A549 (cell line): ENCODE measurements around the gene PPP2R5C. TPM values are rescaled to one million over a fixed set of nuclear protein-coding genes. Genes with fewer than 3 reads are reported as not detected.

ENCODE experiments used
- ATAC-seq, 2 experiments: fragments of 200-7000 bp in 1 of 2; fragments of >200 bp in 1 of 2; cut with Nextera tagmentation in 1 of 2; cut with Tn5 transposase in 1 of 2; 3 replicates each; pipeline versions ENCODE4 v1.8.0 to v1.9.1; 2018 to 2020; ENCODE audit warnings: mild to moderate bottlenecking in 1 of 2, moderate library complexity in 1 of 2
- CTCF ChIA-PET: fragments of 300-600 bp; sonication (Branson Sonifier 250); formaldehyde crosslinking; extraction: SDS; loops from one replicate; lab custom pipeline; 2021; ENCODE audit warnings: antibody characterized with exemption, inconsistent platforms; lab: Yijun Ruan, JAX
- POLR2A ChIA-PET: fragments of 350-600 bp; formaldehyde crosslinking; extraction: SDS; loops from one replicate; lab custom pipeline; 2021; ENCODE audit warnings: antibody characterized with exemption, inconsistent platforms; lab: Yijun Ruan, JAX
- DNase-seq, 2 experiments: peaks; one replicate each; pipeline versions ENCODE4 v3.0.0 to v3.0.0-alpha.2; 2011 to 2016; ENCODE audit warnings: low read depth in 1 of 2, low spot score in 1 of 2
- FAIRE-seq: peaks from 2 replicates; lab custom pipeline; 2011; peaks lifted over from hg19 to GRCh38; lab: Jason Lieb, UNC
- H3K27ac ChIP-seq, 2 experiments: fragments of >200 bp; sonication (Bioruptor Twin); formaldehyde crosslinking; 3 replicates each; pipeline ENCODE4 v1.5.1; 2016 to 2017
- H3K4me1 ChIP-seq: fragments of >200 bp; sonication (Bioruptor Twin); formaldehyde crosslinking; 3 replicates; pipeline ENCODE4 v1.6.1; 2016
- H3K4me2 ChIP-seq: fragments of >200 bp; sonication (Bioruptor Twin); formaldehyde crosslinking; 3 replicates; pipeline ENCODE4 v1.6.1; 2016
- H3K4me3 ChIP-seq: fragments of >200 bp; sonication (Bioruptor Twin); formaldehyde crosslinking; 3 replicates; pipeline ENCODE4 v1.5.1; 2016
- H3K9me3 ChIP-seq: fragments of >200 bp; sonication (Bioruptor Twin); formaldehyde crosslinking; 3 replicates; pipeline ENCODE4 v1.6.1; 2016
- ATOH8 ChIP-seq: fragments of 250-450 bp; sonication (Bioruptor Pico); IDR thresholded peaks from 2 replicates; pipeline ENCODE4 v1.5.0; 2020; ENCODE audit warnings: low read depth, mild to moderate bottlenecking, moderate library complexity
- BCL3 ChIP-seq: fragments of >200 bp; sonication (Bioruptor Twin); formaldehyde crosslinking; IDR thresholded peaks from 3 replicates; pipeline ENCODE4 v1.6.1; 2016
- CEBPB ChIP-seq, 2 experiments: fragments of >200 bp in 1 of 2; sonication (Bioruptor Twin) in 1 of 2; formaldehyde crosslinking in 1 of 2; IDR thresholded peaks; 2 replicates each; pipeline ENCODE4 v1.6.1; 2012 to 2016
- E2F6 ChIP-seq: IDR thresholded peaks from 2 replicates; pipeline ENCODE4 v1.6.1; 2012; ENCODE audit warnings: low read depth, borderline replicate concordance
- ESRRA ChIP-seq: fragments of 150-350 bp; IDR thresholded peaks from 2 replicates; pipeline ENCODE4 v1.6.1; 2014; ENCODE audit warnings: mild to moderate bottlenecking, low read length, borderline replicate concordance
- FOXS1 ChIP-seq: fragments of 250-450 bp; sonication (Bioruptor Pico); IDR thresholded peaks from 2 replicates; pipeline ENCODE4 v1.5.0; 2020; ENCODE audit warnings: mild to moderate bottlenecking, moderate library complexity
- HDAC2 ChIP-seq: fragments of 200-600 bp; sonication (generic); IDR thresholded peaks from 2 replicates; pipeline ENCODE4 v1.6.1; 2016
- HOXB5 ChIP-seq: fragments of 250-450 bp; sonication (Bioruptor Pico); IDR thresholded peaks from 2 replicates; pipeline ENCODE4 v1.5.0; 2020; ENCODE audit warnings: mild to moderate bottlenecking, moderate library complexity
- JUN ChIP-seq, 2 experiments: fragments of >200 bp; sonication (Bioruptor Twin); formaldehyde crosslinking; IDR thresholded peaks; 2 replicates in 1 of 2; 3 replicates in 1 of 2; pipeline ENCODE4 v1.6.1; 2016 to 2017
- JUNB ChIP-seq: fragments of >200 bp; sonication (Bioruptor Twin); formaldehyde crosslinking; IDR thresholded peaks from 2 replicates; pipeline ENCODE4 v1.6.1; 2016
- MAFK ChIP-seq: fragments of 450-650 bp; IDR thresholded peaks from 2 replicates; pipeline ENCODE4 v1.6.1; 2014; ENCODE audit not compliant: partially characterized antibody
- NFE2L2 ChIP-seq: fragments of 150-350 bp; conservative IDR thresholded peaks from 2 replicates; pipeline ENCODE4 v1.6.1; 2014; ENCODE audit warnings: low read length
- PHF8 ChIP-seq: fragments of 200-600 bp; sonication (generic); IDR thresholded peaks from 2 replicates; pipeline ENCODE4 v1.6.1; 2016; ENCODE audit warnings: low read depth, mild to moderate bottlenecking, antibody characterized with exemption, moderate library complexity, borderline replicate concordance
- RARB ChIP-seq: fragments of 250-450 bp; sonication (Bioruptor Pico); IDR thresholded peaks from 2 replicates; pipeline ENCODE4 v1.8.0; 2021; ENCODE audit warnings: mild to moderate bottlenecking, moderate library complexity
- ZNF302 ChIP-seq: fragments of 250-450 bp; sonication (Bioruptor Pico); IDR thresholded peaks from 2 replicates; pipeline ENCODE4 v1.9.0; 2021; ENCODE audit warnings: inconsistent platforms, mild to moderate bottlenecking, moderate library complexity
- ZSCAN20 ChIP-seq: fragments of 250-450 bp; sonication (Bioruptor Pico); IDR thresholded peaks from 2 replicates; pipeline ENCODE4 v1.8.0; 2022; ENCODE audit warnings: mild to moderate bottlenecking, moderate library complexity
- WGBS: methylation state at CpG from one replicate; pipeline ENCODE4 v1.1.6; 2017; ENCODE audit errors: missing lambda C conversion rate; 5-methylcytosine and 5-hydroxymethylcytosine counted together
- polyA plus RNA-seq, 4 experiments: library from polyadenylated mRNA; depleted of rRNA in 3 of 4; stranded (reverse); fragments of >200 nt; fragmentation: RNase III in 1 of 4; extraction: RNeasy Plus Mini Kit Qiagen cat#74134 plus additional on column Dnase treatment in 1 of 4; gene quantifications; 2 replicates in 3 of 4; 3 replicates in 1 of 4; pipeline ENCODE4 v1.2.3, GENCODE V29; 2011 to 2017
- TF ChIP-seq, protein P1 (sequence below): fragments of 450-650 bp; IDR thresholded peaks from 2 replicates; pipeline ENCODE4 v1.6.1; 2014; ENCODE audit warnings: antibody characterized with exemption
- TF ChIP-seq, protein P2 (sequence below): fragments of >200 bp; sonication (Bioruptor Twin); formaldehyde crosslinking; IDR thresholded peaks from 3 replicates; pipeline ENCODE4 v1.5.1; 2016

The PPP2R5C gene
- polyA plus RNA-seq, 2 of the 4 experiments (the other 2 are of a cell fraction): 74.8 to 150 TPM

GRCh38 chr14:101965770-101966722, 204.5 kb downstream of the PPP2R5C start:
- ATAC-seq (peak in 1 of 2 experiments; percentile 1; a peak in 1 of 6 replicates), FAIRE-seq (no peak), DNase-seq (peak in 1 of 2 experiments; percentile 47)
- Histone ChIP-seq H3K4me3 (peak overlapping the region; percentile 91), H3K27ac (peak overlapping the region; percentile 94 to 99), H3K4me1 (peaks cover 65% of the 10 kb centered on the region), H3K9me3 (no peaks in the 10 kb centered on the region), H3K4me2 (peak overlapping the region; percentile 96)
- ChIA-PET POLR2A (interaction anchor here (0.5 to 1.0 kb wide), 4 partner anchors 9 to 351 kb away, joined by 3 read pairs; no protein-coding TSS in a partner anchor), CTCF (interaction anchor here (0.6 to 0.9 kb wide), 5 partner anchors 12 to 195 kb away, joined by 3 to 4 read pairs (median 3); no protein-coding TSS in a partner anchor)
- 2% methylated on average over 5 of the region's 5 CpGs for WGBS
- TF ChIP-seq MAFK (peak; percentile 85), ESRRA (no peak), BCL3 (no peak), CEBPB (IDR thresholded peaks at IDR 0.05) (no peak), JUNB (no peak)

DNA sequence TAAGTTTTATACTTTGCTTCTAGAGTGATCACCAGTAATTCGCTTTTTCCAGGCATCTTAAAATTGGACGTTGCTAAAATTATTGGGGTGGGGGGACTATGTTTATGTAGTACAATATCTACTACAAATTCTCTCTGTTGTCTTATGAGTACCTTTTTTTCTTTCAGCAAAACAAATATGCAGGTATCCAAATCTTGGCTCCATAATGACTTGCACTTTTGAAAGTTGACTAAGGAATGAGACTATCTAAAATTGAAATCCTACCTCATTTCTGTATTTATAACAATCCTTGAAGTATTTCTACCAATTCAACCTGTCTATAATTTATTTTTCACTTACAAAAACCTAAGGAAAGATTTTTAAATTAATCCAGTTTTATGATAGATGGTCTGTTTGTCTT, 205.2 kb downstream of the PPP2R5C start:
- ATAC-seq (no peak), FAIRE-seq (no peak), DNase-seq (no peak)
- Histone ChIP-seq H3K4me1 (peaks cover 65% of the 10 kb centered on the region), H3K4me3 (peak overlapping the region; percentile 91), H3K9me3 (no peaks in the 10 kb centered on the region), H3K27ac (peak overlapping the region; percentile 76 to 94), H3K4me2 (peak overlapping the region; percentile 96)
- ChIA-PET CTCF (interaction anchor here (0.8 to 1.2 kb wide), 2 partner anchors 11 to 130 kb away, joined by 4 to 8 read pairs; no protein-coding TSS in a partner anchor), POLR2A (no interaction called here)
- TF ChIP-seq ZNF302 (CRISPR knock-in tag): no peak
- TF ChIP-seq NFE2L2: peak; percentile 78
- WGBS: 5% methylated on average over 2 of the region's 2 CpGs

DNA sequence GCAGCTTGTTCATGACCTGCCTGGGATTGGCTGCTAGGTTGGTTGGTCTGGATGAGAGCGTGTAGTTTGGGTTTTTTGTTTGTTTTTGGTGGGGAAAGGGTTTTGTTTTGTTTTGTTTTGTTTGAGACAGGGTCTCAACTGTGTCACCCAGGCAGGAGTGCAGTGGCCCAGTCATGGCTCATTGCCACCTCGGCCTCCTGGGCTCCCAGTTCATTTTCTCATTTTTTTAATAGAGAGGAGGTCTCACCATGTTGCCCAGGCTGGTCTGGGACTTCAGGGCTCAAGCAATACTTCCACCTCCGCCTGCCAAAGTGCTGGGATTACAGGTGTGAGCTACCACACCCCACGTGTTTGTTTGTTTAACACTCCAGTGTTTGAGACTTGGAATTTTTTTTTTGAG, 206.7 kb downstream of the PPP2R5C start:
- 0 out of 3 replicates have a peak overlapping the region, but pooled peaks have one; percentile 8 for H3K4me3 ChIP-seq
- ChIA-PET POLR2A (no interaction called here), CTCF (interaction anchor here (0.8 to 1.5 kb wide), 4 partner anchors 10 to 346 kb away, joined by 3 to 8 read pairs (median 5); no protein-coding TSS in a partner anchor)
- ATAC-seq (no peak), DNase-seq (no peak), FAIRE-seq (no peak)
- WGBS: 80% methylated on average over 4 of the region's 4 CpGs
- H3K4me2 ChIP-seq: peak overlapping the region; percentile 96
- no peaks in the 10 kb centered on the region for H3K9me3 ChIP-seq
- peaks cover 60% of the 10 kb centered on the region for H3K4me1 ChIP-seq
- H3K27ac ChIP-seq: peak overlapping the region in 1 of 2 experiments; percentile 76; a peak in 3 of 6 replicates
- no peak for TF ChIP-seq ATOH8 (CRISPR knock-in tag)
- no peak for TF ChIP-seq BCL3
- no peak for TF ChIP-seq JUN (IDR thresholded peaks at IDR 0.05)
- TF ChIP-seq, protein P1, sequence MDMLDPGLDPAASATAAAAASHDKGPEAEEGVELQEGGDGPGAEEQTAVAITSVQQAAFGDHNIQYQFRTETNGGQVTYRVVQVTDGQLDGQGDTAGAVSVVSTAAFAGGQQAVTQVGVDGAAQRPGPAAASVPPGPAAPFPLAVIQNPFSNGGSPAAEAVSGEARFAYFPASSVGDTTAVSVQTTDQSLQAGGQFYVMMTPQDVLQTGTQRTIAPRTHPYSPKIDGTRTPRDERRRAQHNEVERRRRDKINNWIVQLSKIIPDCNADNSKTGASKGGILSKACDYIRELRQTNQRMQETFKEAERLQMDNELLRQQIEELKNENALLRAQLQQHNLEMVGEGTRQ: no peak
- TF ChIP-seq HOXB5 (CRISPR knock-in tag): no peak

- WGBS: 88% methylated on average over 9 of the region's 9 CpGs
- Histone ChIP-seq H3K4me2 (no peak overlapping the region; the same call in 2 of the 3 replicates), H3K4me3 (no peak overlapping the region), H3K4me1 (peaks cover 64% of the 10 kb centered on the region), H3K27ac (peak overlapping the region in 1 of 2 experiments; percentile 87; a peak in 3 of 6 replicates), H3K9me3 (no peaks in the 10 kb centered on the region)
- ChIA-PET CTCF (no interaction called here), POLR2A (no interaction called here)
- TF ChIP-seq HDAC2 (no peak), ZSCAN20 (CRISPR knock-in tag) (no peak), E2F6 (no peak), NFE2L2 (no peak), RARB (no peak), PHF8 (no peak), FOXS1 (no peak)
- TF ChIP-seq, protein P2, sequence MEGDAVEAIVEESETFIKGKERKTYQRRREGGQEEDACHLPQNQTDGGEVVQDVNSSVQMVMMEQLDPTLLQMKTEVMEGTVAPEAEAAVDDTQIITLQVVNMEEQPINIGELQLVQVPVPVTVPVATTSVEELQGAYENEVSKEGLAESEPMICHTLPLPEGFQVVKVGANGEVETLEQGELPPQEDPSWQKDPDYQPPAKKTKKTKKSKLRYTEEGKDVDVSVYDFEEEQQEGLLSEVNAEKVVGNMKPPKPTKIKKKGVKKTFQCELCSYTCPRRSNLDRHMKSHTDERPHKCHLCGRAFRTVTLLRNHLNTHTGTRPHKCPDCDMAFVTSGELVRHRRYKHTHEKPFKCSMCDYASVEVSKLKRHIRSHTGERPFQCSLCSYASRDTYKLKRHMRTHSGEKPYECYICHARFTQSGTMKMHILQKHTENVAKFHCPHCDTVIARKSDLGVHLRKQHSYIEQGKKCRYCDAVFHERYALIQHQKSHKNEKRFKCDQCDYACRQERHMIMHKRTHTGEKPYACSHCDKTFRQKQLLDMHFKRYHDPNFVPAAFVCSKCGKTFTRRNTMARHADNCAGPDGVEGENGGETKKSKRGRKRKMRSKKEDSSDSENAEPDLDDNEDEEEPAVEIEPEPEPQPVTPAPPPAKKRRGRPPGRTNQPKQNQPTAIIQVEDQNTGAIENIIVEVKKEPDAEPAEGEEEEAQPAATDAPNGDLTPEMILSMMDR: no peak
- no peak for FAIRE-seq
- no peak for DNase-seq
- no peak for ATAC-seq
These were observed 208.0 kb downstream of the PPP2R5C start for GRCh38 chr14:101969481-101969880.
